ENCODE data around the gene MBD3L2.

DNA sequence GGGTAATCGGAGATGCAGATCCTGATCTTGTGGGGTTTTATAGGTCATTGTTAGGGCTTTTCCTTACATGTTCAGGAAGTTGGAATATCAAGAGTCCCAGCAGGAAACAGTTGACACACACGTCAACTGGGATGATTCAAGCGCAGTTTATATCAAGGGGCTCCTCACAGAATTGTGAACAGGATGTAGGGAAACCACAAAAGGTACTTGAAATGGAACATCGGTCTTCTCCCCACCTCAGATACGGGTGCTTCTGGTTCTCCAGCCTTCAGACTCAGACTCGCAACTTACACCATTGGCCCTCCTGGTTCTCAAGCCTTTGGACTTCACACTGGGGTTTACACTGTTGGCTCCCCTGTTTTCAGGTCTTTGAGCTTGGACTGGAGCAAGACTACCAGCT lies 39.9 kb downstream of the MBD3L2 start:
- TF ChIP-seq POLR2AphosphoS5 (IDR thresholded peaks at IDR 0.05) (no peak), CTCF (IDR thresholded peaks at IDR 0.05) (no peak), POLR2A (IDR thresholded peaks at IDR 0.05) (no peak)
